Fibroblast of skin of scalp (primary cell): ENCODE data around the gene KIF9. TPM values are rescaled to one million over a fixed set of nuclear protein-coding genes. Genes with fewer than 3 reads are reported as not detected.
"Not testable (repeated sequence)": the region's sequence is repeated elsewhere in the genome, so short reads cannot be mapped to it uniquely, and the experiment has no call there.

Experiments
- DNase-seq: peaks from one replicate; pipeline ENCODE4 v3.0.0-alpha.2; 2013
- polyA plus RNA-seq, 2 experiments: library from polyadenylated mRNA; unstranded; fragments of 120-200 nt; gene quantifications; one replicate each; pipeline ENCODE4 v1.2.1, GENCODE V29; 2013; ENCODE audit not compliant: insufficient read length in 2 of 2

The KIF9 gene
- 5.6 TPM for polyA plus RNA-seq (2013, experiment 1 of 2; ENCODE audit: insufficient read length)
- polyA plus RNA-seq (2013, experiment 2 of 2; ENCODE audit: insufficient read length) = 4.2 TPM

GRCh38 chr3:47282424-47283192 is at the start of gene KIF9, which contains the start of gene KLHL18:
TSS of gene KIF9 (minus strand) at chr3:47282799. CDS start at chr3:47277374, 5,425 bp downstream.
TSS of gene KLHL18 (plus strand) at chr3:47282944. CDS start at chr3:47282966, 22 bp downstream.
- DNase-seq = peak; percentile 92

GRCh38 chr3:47324278-47324865 is 41.8 kb upstream of the KIF9 start:
- peak; percentile 80 for DNase-seq

GRCh38 chr3:47323431-47324277 is 41.1 kb upstream of the KIF9 start:
- DNase-seq = peak; percentile 35

- DNase-seq = no peak
Observed at GRCh38 chr3:47319956-47320355, 37.4 kb upstream of the KIF9 start.

- DNase-seq = peak; percentile 6
Observed at GRCh38 chr3:47318916-47319315, 36.3 kb upstream of the KIF9 start.

- not testable (repeated sequence) for DNase-seq
Observed at GRCh38 chr3:47316151-47316550, 33.6 kb upstream of the KIF9 start.

GRCh38 chr3:47315069-47315647 is 32.6 kb upstream of the KIF9 start:
- DNase-seq = peak; percentile 22

GRCh38 chr3:47314056-47314764 is 31.6 kb upstream of the KIF9 start:
- DNase-seq = no peak

DNA sequence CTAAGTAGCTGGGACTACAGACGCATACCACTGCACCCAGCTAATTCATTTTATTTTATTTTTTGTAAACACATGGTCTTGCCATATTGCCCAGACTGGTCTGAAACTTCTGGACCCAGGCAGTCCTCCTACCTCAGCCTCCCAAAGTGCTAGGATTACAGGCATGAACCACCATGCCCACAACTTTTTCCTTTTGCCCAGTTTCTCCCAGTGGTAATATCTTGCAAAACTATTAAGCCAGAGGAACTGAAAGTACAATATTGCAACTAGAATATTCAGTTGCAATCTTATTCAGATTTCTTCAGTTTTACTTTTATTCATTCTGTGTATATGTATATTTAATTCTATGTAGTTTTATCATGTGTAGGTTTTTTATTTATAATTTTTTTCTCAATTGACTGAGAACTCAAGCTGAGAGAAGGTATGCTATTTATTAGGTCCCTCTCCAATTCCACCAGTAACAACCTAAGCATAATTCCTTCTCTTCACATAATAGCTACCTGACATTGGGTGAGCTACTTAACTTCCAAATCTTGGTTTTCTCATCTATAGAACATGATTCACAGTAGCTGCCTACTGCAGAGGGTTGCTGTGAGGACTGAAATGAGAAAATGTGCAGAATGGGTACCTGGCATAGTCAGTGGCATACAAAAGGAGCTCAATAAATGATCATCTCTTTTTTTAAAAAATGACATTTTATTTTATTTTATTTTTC is 30.9 kb upstream of the KIF9 start:
- no peak for DNase-seq

DNA sequence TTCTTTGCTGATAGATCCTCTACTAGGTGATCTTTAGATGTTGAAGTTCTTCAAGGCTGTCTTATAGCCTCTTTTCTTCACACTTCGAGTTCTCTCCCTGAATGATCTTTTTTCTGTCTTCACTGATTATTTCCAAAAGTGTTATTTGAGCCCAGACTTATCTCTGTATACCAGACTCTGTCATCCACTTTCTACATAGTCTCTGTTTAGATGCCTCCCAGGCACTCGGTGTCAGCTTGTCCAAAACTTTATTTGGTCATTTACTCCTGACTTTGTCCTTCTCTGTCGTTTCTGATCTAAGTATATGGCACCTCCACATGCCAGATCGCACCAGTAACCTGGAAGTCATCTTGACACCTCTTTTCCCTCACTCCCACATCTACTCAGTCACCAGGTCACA is 27.8 kb upstream of the KIF9 start:
- DNase-seq = no peak

DNA sequence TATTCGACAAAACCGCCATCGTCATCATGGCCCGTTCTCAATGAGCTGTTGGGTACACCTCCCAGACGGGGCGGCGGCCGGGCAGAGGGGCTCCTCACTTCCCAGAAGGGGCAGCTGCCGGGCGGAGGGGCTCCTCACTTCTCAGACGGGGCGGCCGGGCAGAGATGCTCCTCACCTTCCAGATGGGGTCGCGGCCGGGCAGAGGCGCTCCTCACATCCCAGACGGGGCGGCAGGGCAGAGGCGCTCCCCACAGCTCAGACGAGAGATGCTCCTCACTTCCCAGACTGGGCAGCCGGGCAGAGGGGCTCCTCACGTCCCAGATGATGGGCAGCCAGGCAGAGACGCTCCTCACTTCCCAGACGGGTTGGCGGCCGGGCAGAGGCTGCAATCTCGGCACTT is 26.6 kb upstream of the KIF9 start:
- DNase-seq = not testable (repeated sequence)

DNA sequence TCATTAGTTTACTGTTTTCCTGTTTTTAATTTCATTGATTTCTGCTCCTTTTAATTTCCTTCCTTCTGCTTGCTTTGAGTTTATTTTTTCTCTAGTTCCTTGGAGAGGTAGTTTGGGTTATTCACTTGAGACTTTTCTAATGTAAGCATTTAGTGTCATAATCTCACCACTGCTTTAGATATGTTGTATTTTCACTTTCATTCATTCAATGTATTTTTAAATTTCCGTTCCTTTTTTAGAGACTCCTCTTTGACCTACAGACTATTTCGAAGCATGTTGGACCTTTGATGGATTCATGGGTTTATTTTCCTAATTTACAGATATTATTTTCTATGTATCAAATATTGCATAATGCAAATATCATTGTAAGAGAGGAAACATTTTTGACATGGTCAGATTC is 23.4 kb upstream of the KIF9 start:
- DNase-seq = no peak

GRCh38 chr3:47301456-47301855 is 18.9 kb upstream of the KIF9 start:
- no peak for DNase-seq

DNA sequence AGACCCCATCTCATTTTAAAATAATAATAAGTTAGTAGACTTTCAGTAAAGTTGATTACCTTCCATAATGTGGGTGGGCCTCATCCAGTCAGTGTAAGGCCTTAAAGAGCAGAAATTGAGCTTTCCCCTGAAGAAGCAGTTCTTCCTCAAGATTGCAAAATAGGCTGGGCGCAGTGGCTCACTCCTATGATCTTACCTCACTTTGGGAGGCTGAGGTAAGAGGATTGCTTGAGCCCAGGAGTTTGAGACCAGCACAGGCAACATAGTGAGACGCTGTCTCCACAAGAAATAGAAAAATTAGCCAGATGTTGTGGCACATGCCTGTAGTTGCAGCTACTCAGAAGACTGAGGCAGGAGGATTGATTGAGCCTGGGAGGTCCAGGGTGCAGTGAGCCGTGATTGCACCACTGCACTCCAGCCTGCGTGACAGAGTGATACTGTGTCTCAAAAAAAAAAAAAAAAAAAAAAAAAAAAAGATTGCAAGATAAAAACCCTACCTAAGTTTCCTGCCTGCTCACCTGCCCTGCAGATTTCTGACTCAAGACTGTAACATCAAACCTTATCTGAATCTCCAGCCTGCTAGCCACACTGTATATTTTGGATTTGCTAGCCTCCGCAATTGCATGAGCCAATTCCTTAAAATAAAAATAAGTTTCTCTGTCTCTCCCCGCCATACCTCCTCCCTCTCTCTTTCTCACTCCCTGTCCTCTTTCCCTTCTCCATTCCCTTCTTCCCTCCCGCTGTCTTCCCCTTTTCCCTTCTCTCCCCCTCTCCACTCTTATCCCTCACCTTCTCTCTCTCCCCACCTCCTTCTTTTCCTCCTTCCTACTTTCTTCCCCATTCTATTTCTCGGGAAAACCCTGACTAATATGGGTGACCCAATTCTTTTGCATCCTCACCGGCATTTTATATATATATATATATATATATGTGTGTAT is 17.1 kb upstream of the KIF9 start:
- DNase-seq = no peak

DNA sequence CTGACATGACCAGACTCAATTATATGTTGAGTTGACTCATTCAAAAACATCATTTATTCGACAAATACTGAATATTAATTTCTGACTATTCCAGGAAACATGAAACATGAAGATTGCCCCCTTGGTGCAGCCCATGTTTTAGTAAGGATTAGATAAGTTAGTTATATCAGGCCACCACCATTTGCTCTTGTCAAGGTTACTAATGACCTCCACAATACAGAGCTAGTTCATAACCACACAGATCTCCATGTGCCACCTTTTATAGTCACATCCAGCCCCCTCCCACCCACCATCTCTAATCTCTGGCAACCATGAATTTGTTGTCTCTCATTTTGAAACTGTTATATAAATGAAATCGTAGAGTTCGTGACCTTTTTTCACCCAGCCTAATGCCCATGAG is 15.8 kb upstream of the KIF9 start:
- no peak for DNase-seq

GRCh38 chr3:47296562-47297302 is 14.1 kb upstream of the KIF9 start:
- no peak for DNase-seq

DNA sequence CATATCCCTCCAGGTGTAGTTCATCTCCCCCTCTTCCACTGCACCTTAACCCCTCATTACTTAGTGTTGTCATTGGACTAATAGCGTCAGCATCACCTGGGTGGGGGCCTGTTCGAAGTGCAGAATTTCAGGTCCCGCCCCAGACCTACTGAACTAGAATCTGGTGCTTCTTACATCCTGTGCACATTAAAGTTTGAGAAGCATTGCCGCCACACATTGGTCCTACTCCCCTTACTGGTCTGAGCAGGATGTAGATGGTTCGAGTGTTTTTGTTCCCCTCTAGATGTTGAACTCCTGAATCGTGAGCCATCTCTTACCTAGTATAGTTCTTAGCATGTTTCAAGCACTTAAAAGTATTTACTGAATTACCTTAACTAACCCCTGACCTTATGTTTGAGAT is 13.4 kb upstream of the KIF9 start:
- DNase-seq = no peak

- DNase-seq = no peak
Observed at GRCh38 chr3:47295322-47295721, 12.7 kb upstream of the KIF9 start.

- DNase-seq = no peak
Observed at GRCh38 chr3:47294392-47294791, 11.8 kb upstream of the KIF9 start.
